ENCODE measurements around the gene STEAP4.
A peak's percentile ranks its signal among the peaks of the same experiment; 100 is the strongest.

STEAP4 gene

DNA sequence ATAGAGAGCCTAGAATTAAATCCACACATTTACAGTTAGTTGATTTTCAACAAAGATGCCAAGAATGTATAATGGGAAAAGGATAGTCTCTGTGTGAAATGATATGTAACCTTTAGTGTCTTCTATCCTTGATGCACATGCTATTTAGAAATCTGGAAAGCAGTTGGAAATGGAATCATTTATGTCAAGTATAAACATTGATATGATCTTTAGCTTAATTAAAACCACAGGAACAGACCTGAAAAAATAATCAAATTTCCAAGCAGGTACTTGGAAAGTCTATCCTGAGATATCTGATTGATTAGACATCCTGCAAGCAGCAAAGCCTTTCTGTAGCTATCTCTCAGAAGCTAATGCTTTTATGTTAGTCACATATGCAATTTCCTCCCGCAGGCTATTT, 62.4 kb downstream of the STEAP4 start:
- Histone ChIP-seq H3K4me1 (peaks cover 4% of the 10 kb centered on the region), H3K9me3 (no peaks in the 10 kb centered on the region), H3K4me3 (no peak overlapping the region), H3K36me3 (replicated peaks) (no peaks in the 10 kb centered on the region), H3K27me3 (ENCODE audit: low read depth) (no peaks in the 10 kb centered on the region)
- no peak for DNase-seq (ENCODE audit: low spot score in 2 of 2)
- in situ Hi-C loops (cut with MboI; ENCODE audit: low sequenced_read_pairs): loop anchor here (25.0 kb wide), 1 partner anchor 293 kb away; no protein-coding TSS in a partner anchor

DNA sequence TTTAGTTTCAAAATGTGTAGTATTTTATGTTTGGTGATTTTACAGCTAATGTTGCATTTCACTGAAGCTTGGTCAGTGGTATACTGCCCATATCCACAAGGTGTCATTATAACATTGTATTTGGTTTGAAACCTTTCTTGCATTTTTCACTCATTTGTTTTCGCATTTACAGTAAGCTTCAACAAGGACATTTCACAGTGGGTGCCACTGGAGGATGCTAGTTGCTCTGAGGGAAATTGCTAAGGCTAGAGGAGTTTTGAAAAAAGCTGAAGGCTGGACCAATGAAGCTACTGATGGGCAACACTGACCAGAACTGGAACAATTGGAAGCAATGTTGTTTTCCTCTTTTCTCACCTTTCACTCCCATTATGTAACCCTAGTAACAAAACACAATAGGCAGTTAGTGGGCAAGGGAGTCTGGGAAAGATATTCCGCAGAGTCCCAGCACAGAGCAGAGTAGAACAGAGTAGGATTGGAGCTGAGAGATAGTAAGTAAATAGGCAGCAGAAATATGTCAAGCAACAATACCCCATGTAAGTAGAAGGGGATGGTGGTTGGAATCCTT, 63.3 kb downstream of the STEAP4 start:
- no peaks in the 10 kb centered on the region for H3K9me3 ChIP-seq
- no peaks in the 10 kb centered on the region for H3K36me3 ChIP-seq (replicated peaks)
- no peaks in the 10 kb centered on the region for H3K27me3 ChIP-seq (ENCODE audit: low read depth)
- in situ Hi-C loops (cut with MboI; ENCODE audit: low sequenced_read_pairs): loop anchor here (25.0 kb wide), 1 partner anchor 294 kb away; no protein-coding TSS in a partner anchor
- peaks cover 4% of the 10 kb centered on the region for H3K4me1 ChIP-seq
- no peak overlapping the region for H3K4me3 ChIP-seq
- peak; percentile 39 to 79 for DNase-seq (ENCODE audit: low spot score in 2 of 2)

DNA sequence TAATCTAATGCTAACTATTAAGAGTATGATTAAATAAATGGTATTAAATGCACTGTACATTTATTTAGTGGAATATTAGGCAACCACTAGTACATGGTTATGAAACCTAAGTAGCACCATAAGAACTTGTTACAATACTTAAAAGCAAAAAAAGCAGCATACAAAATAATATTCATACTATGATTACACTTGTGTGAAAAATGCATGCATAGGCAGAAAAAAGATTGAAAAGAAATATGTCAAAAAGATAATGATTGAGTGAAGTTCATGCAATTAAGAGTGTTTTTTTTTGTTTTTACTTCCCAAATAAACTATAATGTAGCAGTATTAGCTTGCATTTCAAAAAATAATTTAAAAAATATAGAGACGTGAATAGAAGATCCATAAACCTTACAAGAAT, 66.8 kb downstream of the STEAP4 start:
- Histone ChIP-seq H3K4me3 (no peak overlapping the region), H3K27me3 (ENCODE audit: low read depth) (no peaks in the 10 kb centered on the region; the same call in 1 of the 2 replicates), H3K9me3 (no peaks in the 10 kb centered on the region), H3K36me3 (replicated peaks) (no peaks in the 10 kb centered on the region), H3K4me1 (peaks cover 15% of the 10 kb centered on the region)
- in situ Hi-C loops (cut with MboI; ENCODE audit: low sequenced_read_pairs): loop anchor here (25.0 kb wide), 1 partner anchor 297 kb away; no protein-coding TSS in a partner anchor
- no peak for DNase-seq (ENCODE audit: low spot score in 2 of 2)

DNA sequence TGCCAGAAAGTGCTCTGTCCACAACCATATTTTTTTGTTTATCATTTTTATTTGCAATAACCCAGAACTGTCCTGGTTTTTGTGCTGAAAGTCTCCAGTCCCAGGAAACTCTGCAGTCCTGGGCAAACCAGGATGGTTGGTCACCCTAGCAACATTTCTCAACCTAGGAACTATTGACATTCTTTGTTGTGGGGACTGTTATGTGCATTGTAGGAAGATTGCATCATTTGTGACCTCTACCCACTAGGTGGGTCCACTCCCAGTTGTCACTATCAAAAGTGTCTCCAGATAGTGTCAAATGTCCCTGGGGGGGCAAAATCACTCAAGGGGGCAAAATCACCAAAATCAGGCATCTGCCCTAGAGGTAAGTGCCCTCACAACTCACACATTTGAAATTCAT, 72.9 kb downstream of the STEAP4 start:
- Histone ChIP-seq H3K4me1 (peaks cover 11% of the 10 kb centered on the region), H3K9me3 (no peaks in the 10 kb centered on the region), H3K27me3 (ENCODE audit: low read depth) (no peaks in the 10 kb centered on the region; the same call in 1 of the 2 replicates), H3K36me3 (replicated peaks) (no peaks in the 10 kb centered on the region), H3K4me3 (no peak overlapping the region)
- DNase-seq (ENCODE audit: low spot score in 2 of 2): no peak
- in situ Hi-C loops (cut with MboI; ENCODE audit: low sequenced_read_pairs): loop anchor here (25.0 kb wide), 1 partner anchor 303 kb away; no protein-coding TSS in a partner anchor

DNA sequence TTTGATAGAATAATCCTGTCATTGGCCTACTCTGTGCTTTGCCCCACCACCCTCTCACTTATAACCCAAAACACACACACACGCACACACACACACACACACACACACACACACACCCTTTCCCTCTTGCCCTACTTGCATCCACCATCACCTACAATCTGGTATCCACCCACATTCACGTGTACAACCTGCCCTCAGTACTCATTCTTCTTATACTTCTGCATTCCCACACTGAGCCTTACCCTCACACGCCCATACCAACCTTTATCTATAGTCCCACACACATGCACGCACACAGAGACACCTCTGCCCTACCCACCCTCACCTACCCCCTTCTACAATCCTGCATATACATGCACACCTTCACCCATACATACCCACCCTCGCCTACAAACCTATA, 76.0 kb downstream of the STEAP4 start:
- H3K27me3 ChIP-seq (ENCODE audit: low read depth): no peaks in the 10 kb centered on the region; the same call in 1 of the 2 replicates
- H3K36me3 ChIP-seq (replicated peaks): no peaks in the 10 kb centered on the region
- no peak for DNase-seq (ENCODE audit: low spot score in 2 of 2)
- in situ Hi-C loops (cut with MboI; ENCODE audit: low sequenced_read_pairs): loop anchor here (25.0 kb wide), 1 partner anchor 307 kb away; no protein-coding TSS in a partner anchor
- H3K4me3 ChIP-seq: no peak overlapping the region
- no peaks in the 10 kb centered on the region for H3K9me3 ChIP-seq
- peaks cover 3% of the 10 kb centered on the region; the same call in 1 of the 2 replicates for H3K4me1 ChIP-seq

DNA sequence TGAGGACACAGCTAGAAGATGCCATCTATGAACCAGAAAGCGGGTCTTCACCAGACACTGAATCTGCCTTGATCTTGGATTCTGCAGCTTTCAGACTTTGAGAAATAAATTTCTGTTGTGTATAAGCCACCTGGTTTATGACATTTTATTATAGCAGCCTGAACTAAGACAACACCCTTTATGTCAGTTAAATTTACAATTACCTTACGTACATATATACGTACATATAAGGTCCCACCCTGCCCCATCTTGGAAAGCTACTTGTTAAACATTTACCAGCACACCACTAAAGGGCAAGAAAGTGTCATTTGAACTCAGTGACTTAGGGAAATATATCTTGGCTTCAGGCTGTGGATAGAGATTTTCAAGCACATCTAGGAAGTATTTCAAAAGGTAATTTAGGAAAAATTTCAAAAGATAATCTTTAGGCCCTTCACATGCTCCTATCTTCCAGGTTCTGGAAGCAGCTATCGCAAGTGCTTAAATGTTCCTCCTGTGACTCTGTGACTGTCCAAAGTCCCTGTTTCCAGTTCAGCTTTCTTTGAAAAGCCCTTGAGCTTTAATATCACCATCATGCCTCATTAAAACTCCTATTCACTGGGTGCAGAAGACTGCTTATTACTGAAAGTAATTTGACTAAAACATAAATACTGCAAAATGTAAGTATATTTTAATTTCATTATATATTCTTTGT, 77.2 kb downstream of the STEAP4 start:
- H3K9me3 ChIP-seq: no peaks in the 10 kb centered on the region
- H3K36me3 ChIP-seq (replicated peaks): no peaks in the 10 kb centered on the region
- no peak overlapping the region for H3K4me3 ChIP-seq
- no peaks in the 10 kb centered on the region for H3K27me3 ChIP-seq (ENCODE audit: low read depth)
- no peaks in the 10 kb centered on the region for H3K4me1 ChIP-seq
- in situ Hi-C loops (cut with MboI; ENCODE audit: low sequenced_read_pairs): loop anchor here (25.0 kb wide), 1 partner anchor 308 kb away; no protein-coding TSS in a partner anchor
- DNase-seq (ENCODE audit: low spot score in 2 of 2): no peak

DNA sequence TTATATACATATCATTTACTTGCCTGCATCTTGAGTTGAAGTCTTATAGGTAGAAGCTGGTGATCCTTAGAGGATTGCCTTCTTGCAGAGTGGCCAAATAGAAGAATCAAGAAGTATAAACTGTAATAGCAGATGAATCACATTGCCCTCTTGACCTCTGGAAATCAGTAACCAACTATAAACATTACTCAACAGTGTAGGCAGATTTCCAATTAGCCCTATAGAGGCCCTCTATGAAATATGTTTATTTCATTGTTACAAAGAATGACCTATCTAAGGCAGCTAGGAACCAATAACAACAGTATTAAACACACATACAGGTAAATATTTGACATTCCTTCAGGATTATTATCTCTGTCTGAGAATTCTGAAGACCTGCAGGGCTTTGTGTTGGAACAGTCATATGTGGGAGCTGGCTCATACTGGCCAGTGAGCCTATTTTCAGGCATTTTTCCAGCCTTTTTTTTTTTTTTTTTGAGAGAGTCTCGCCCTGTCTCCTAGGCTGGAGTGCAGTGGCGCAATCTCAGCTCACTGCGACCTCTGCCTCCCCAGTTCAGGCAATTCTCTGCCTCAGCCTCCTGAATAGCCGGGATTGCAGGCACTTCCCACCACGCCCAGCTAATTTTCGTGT, 79.7 kb downstream of the STEAP4 start:
- in situ Hi-C loops (cut with MboI; ENCODE audit: low sequenced_read_pairs): loop anchor here (25.0 kb wide), 1 partner anchor 310 kb away; no protein-coding TSS in a partner anchor
- DNase-seq (ENCODE audit: low spot score in 2 of 2): no peak
- no peaks in the 10 kb centered on the region for H3K36me3 ChIP-seq (replicated peaks)
- H3K4me1 ChIP-seq: no peaks in the 10 kb centered on the region
- H3K9me3 ChIP-seq: no peaks in the 10 kb centered on the region
- H3K27me3 ChIP-seq (ENCODE audit: low read depth): no peaks in the 10 kb centered on the region
- H3K4me3 ChIP-seq: no peak overlapping the region

DNA sequence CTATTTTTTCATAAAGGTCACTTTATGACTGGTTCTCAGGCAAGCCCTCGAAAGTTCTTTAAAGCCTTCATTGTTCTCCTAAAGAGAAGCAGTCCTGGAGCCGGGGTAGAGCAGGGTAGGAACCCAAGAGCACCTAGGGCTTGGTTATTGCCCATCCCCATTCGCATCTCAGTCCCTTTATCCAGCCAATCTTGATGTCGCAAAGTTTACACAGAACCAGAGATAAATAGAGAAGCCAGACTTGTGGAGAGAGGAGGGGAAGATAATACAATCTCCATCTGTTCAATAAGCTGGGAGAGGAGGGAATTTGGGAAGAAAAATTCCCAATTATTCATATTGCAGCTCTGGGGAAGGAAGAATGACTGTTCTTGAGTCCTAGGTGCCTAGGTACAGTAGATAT, 80.5 kb downstream of the STEAP4 start:
- in situ Hi-C loops (cut with MboI; ENCODE audit: low sequenced_read_pairs): loop anchor here (25.0 kb wide), 1 partner anchor 311 kb away; no protein-coding TSS in a partner anchor
- H3K4me3 ChIP-seq: no peak overlapping the region
- no peaks in the 10 kb centered on the region for H3K9me3 ChIP-seq
- peaks cover under 1% of the 10 kb centered on the region; the same call in 1 of the 2 replicates for H3K4me1 ChIP-seq
- no peak for DNase-seq (ENCODE audit: low spot score in 2 of 2)
- no peaks in the 10 kb centered on the region for H3K27me3 ChIP-seq (ENCODE audit: low read depth)
- no peaks in the 10 kb centered on the region for H3K36me3 ChIP-seq (replicated peaks)

DNA sequence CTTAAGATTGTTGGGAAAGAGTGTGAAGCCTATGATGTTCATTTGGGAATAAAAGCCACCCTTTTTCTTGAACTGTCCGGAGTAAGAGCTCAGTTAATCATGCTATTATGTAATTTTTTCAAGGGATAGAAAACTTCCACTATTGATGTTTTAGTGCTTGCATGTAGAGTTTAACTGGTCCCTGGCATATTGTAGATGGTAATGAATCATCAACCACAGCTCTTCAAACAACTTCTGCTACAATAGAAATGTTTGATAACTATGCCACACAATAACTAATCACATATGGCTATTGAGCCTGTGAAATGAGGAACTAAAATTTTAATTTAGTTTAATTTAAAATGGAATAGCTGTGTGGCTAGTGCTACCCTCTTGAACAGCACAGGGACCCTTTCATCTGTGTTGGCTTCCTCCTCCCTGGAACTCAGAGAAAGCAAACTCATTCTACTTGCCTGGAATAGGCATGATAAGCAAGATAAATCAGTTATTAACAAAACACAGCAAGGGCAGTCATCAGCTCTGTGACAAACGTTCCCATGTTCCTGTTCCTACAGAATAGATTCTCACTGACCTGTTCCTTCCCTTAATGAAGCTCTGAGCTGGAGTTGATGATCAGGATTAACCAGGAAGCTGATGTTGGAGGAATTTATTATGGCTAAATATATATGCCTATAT, 82.0 kb downstream of the STEAP4 start:
- H3K27me3 ChIP-seq (ENCODE audit: low read depth): no peaks in the 10 kb centered on the region
- in situ Hi-C loops (cut with MboI; ENCODE audit: low sequenced_read_pairs): loop anchor here (25.0 kb wide), 1 partner anchor 313 kb away; no protein-coding TSS in a partner anchor
- DNase-seq (ENCODE audit: low spot score in 2 of 2): no peak
- no peaks in the 10 kb centered on the region for H3K9me3 ChIP-seq
- no peak overlapping the region for H3K4me3 ChIP-seq
- no peaks in the 10 kb centered on the region for H3K36me3 ChIP-seq (replicated peaks)
- peaks cover 9% of the 10 kb centered on the region for H3K4me1 ChIP-seq

DNA sequence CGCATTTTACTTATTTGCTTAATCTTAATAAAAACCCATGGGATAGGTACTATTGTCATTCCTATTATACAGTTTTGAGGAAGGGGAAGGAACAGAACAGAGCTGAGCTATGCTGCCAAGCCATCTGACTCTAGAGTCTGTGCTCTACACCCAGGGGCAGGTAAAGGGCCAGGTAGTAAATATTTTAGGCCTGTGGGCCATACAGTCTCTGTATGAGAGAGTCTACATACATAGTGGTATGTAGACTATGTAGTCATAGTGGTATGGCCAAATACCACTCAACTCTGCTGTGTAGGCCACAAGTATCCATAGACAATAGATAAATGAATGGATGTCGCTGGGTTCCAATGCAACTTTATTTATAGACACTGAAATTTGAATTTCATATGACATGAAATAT, 83.4 kb downstream of the STEAP4 start:
- in situ Hi-C loops (cut with MboI; ENCODE audit: low sequenced_read_pairs): no loop called here
- Histone ChIP-seq H3K27me3 (ENCODE audit: low read depth) (no peaks in the 10 kb centered on the region), H3K4me1 (peaks cover 11% of the 10 kb centered on the region), H3K4me3 (no peak overlapping the region), H3K9me3 (no peaks in the 10 kb centered on the region), H3K36me3 (replicated peaks) (no peaks in the 10 kb centered on the region; the same call in 1 of the 2 replicates)
- DNase-seq (ENCODE audit: low spot score in 2 of 2): no peak

All from HAP-1 (cell line).